GM23338 (cell line): ENCODE measurements around the gene MEAK7. TPM values are rescaled to one million over a fixed set of nuclear protein-coding genes. Genes with fewer than 3 reads are reported as not detected.

Experiments
- ATAC-seq: fragments of 200-7000 bp; cut with Tn5 transposase; 3 replicates; pipeline ENCODE4 v1.9.1; 2020
- DNase-seq: peaks from one replicate; pipeline ENCODE4 v3.0.0-alpha.2; 2015; ENCODE audit warnings: low spot score
- H2AFZ ChIP-seq: fragments of 200-600 bp; sonication (generic); 2 replicates; pipeline ENCODE4 v1.8.0; 2016; ENCODE audit warnings: antibody characterized with exemption, mild to moderate bottlenecking, moderate library complexity
- H3F3A ChIP-seq: fragments of 200-600 bp; sonication (generic); replicated peaks from 2 replicates; pipeline ENCODE4 v1.8.0; 2017; ENCODE audit warnings: antibody characterized with exemption, mixed run types, low read depth
- H3K27ac ChIP-seq: fragments of 200-600 bp; sonication (generic); 2 replicates; pipeline ENCODE4 v1.6.1; 2016; ENCODE audit warnings: low read depth
- H3K27me3 ChIP-seq: fragments of 200-600 bp; sonication (generic); 2 replicates; pipeline ENCODE4 v1.8.0; 2016; ENCODE audit warnings: mild to moderate bottlenecking, mixed run types, moderate library complexity; ENCODE audit not compliant: insufficient read depth
- H3K36me3 ChIP-seq: fragments of 200-600 bp; sonication (generic); 2 replicates; pipeline ENCODE4 v1.8.0; 2016; ENCODE audit warnings: mild to moderate bottlenecking; ENCODE audit not compliant: insufficient read depth
- H3K4me1 ChIP-seq: fragments of 200-600 bp; sonication (generic); 2 replicates; pipeline ENCODE4 v1.8.0; 2016; ENCODE audit warnings: mild to moderate bottlenecking, moderate library complexity; ENCODE audit not compliant: insufficient read depth
- H3K4me2 ChIP-seq: fragments of 200-600 bp; sonication (generic); 2 replicates; pipeline ENCODE4 v1.7.1; 2017; ENCODE audit warnings: mixed run types
- H3K4me3 ChIP-seq: fragments of 200-600 bp; sonication (generic); 2 replicates; pipeline ENCODE4 v1.6.1; 2016; ENCODE audit warnings: mixed run types
- H3K79me2 ChIP-seq: fragments of 200-600 bp; sonication (generic); replicated peaks from 2 replicates; pipeline ENCODE4 v1.8.0; 2017; ENCODE audit warnings: mild to moderate bottlenecking; ENCODE audit not compliant: insufficient read depth
- H3K9me2 ChIP-seq: fragments of 200-600 bp; sonication (generic); 2 replicates; pipeline ENCODE4 v1.8.0; 2017; ENCODE audit not compliant: insufficient read depth
- H4K20me1 ChIP-seq: fragments of 200-600 bp; sonication (generic); replicated peaks from 2 replicates; pipeline ENCODE4 v1.8.0; 2017; ENCODE audit warnings: mild to moderate bottlenecking; ENCODE audit not compliant: insufficient read depth
- H3K27ac Mint-ChIP-seq: 2 replicates; pipeline ENCODE4 v1.8.0; 2020; ENCODE audit warnings: inconsistent platforms, mild to moderate bottlenecking, moderate library complexity, mixed read lengths
- H3K27me3 Mint-ChIP-seq: 3 replicates; pipeline ENCODE4 v1.8.0; 2022; ENCODE audit warnings: low read depth, mild to moderate bottlenecking, moderate library complexity, mixed read lengths, inconsistent platforms; ENCODE audit not compliant: insufficient read depth, poor library complexity
- H3K36me3 Mint-ChIP-seq: 3 replicates; pipeline ENCODE4 v1.8.0; 2021; ENCODE audit warnings: low read depth, mild to moderate bottlenecking, inconsistent platforms, moderate library complexity, mixed read lengths
- H3K4me1 Mint-ChIP-seq: 3 replicates; pipeline ENCODE4 v1.8.0; 2020; ENCODE audit warnings: mild to moderate bottlenecking, inconsistent platforms, mixed read lengths
- H3K4me3 Mint-ChIP-seq: 3 replicates; pipeline ENCODE4 v1.8.0; 2021; ENCODE audit warnings: moderate library complexity, mild to moderate bottlenecking, inconsistent platforms, mixed read lengths
- H3K9me3 Mint-ChIP-seq: 3 replicates; pipeline ENCODE4 v1.8.0; 2020; ENCODE audit warnings: moderate library complexity, mild to moderate bottlenecking, inconsistent platforms, mixed read lengths
- CREB1 ChIP-seq: fragments of 250-450 bp; sonication (Bioruptor Pico); IDR thresholded peaks from 2 replicates; pipeline ENCODE4 v1.5.0; 2020; ENCODE audit warnings: low read depth, mild to moderate bottlenecking, moderate library complexity
- JUNB ChIP-seq: IDR thresholded peaks from one replicate; pipeline ENCODE4 v1.6.1; 2016; ENCODE audit warnings: antibody characterized with exemption; ENCODE audit not compliant: unreplicated experiment
- REST ChIP-seq: IDR thresholded peaks from one replicate; pipeline ENCODE4 v1.6.1; 2018; ENCODE audit warnings: antibody characterized with exemption; ENCODE audit not compliant: unreplicated experiment
- ZNF331 ChIP-seq: fragments of 250-450 bp; sonication (Bioruptor Pico); IDR thresholded peaks from 2 replicates; pipeline ENCODE4 v1.5.0; 2020; ENCODE audit warnings: low read depth, mild to moderate bottlenecking, moderate library complexity
- polyA plus RNA-seq: library from polyadenylated mRNA; unstranded; fragments of >200 nt; fragmentation: Nextera tagmentation; extraction: Ambion mirVana; gene quantifications from 2 replicates; pipeline ENCODE4 v1.2.1, GENCODE V29; 2016
- total RNA-seq: library from RNA; depleted of rRNA; stranded (reverse); fragments of >200 nt; shearing (Covaris generic); gene quantifications from 2 replicates; pipeline ENCODE4 v1.2.3, GENCODE V29; 2014
- TF ChIP-seq, protein P1 (sequence below), 2 experiments: fragments of 200-600 bp in 1 of 2; sonication (generic) in 1 of 2; conservative IDR thresholded peaks; 2 replicates each; pipeline versions ENCODE4 v1.5.1 to v1.6.1; 2016 to 2017; ENCODE audit warnings: antibody characterized with exemption in 2 of 2, low read depth in 2 of 2, mild to moderate bottlenecking in 2 of 2, moderate library complexity in 1 of 2
- TF ChIP-seq, protein P2 (sequence below): IDR thresholded peaks from 2 replicates; pipeline ENCODE4 v1.6.1; 2016; ENCODE audit warnings: antibody characterized with exemption

Gene MEAK7
- total and polyA plus RNA-seq, 2 experiments from 2014 or later = 7.5 to 17.2 TPM

DNA sequence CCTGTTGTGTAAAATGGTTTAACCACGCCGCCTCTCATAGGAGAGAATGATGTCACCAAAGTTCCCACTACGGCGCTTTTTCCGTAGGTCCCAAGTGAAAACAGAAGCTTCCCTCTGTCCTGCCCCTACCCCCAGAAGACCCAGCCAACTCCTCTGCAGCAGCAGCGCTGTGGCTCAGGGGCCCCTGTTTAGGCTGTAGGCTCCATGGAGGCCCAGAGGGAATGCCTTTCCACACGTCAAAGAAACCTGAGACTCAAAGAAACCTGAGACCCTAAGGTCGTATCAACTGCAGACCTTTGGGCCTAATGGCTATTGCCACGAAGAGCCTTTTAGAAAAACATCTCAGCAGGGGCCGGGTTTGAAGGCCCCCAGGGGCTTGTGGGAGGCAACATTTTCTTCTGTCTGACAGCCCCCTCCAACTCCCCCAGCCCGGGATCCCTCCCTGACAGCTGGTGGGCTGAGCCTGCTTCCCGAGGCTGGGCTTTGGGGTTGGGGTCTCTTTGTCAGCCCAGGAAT, 43.1 kb upstream of the MEAK7 start:
- ATAC-seq (peak; percentile 50), DNase-seq (no peak)
- Histone ChIP-seq H3K79me2 (no peaks in the 10 kb centered on the region), H3K27ac (no peak overlapping the region), H3K4me1 (peaks cover 9% of the 10 kb centered on the region; the same call in 1 of the 2 replicates), H2AFZ (peak overlapping the region; percentile 90), H3K27me3 (no peaks in the 10 kb centered on the region), H3K9me2 (no peaks in the 10 kb centered on the region), H3K4me2 (peak overlapping the region; percentile 58; the same call in 1 of the 2 replicates), H3K36me3 (no peaks in the 10 kb centered on the region), H4K20me1 (no peaks in the 10 kb centered on the region; the same call in 1 of the 2 replicates), H3K4me3 (no peak overlapping the region), H3F3A (0 out of 2 replicates have a peak, but pooled peaks cover 2% of the 10 kb centered on the region)
- TF ChIP-seq ZNF331 (CRISPR knock-in tag) = no peak
- TF ChIP-seq, protein P1, sequence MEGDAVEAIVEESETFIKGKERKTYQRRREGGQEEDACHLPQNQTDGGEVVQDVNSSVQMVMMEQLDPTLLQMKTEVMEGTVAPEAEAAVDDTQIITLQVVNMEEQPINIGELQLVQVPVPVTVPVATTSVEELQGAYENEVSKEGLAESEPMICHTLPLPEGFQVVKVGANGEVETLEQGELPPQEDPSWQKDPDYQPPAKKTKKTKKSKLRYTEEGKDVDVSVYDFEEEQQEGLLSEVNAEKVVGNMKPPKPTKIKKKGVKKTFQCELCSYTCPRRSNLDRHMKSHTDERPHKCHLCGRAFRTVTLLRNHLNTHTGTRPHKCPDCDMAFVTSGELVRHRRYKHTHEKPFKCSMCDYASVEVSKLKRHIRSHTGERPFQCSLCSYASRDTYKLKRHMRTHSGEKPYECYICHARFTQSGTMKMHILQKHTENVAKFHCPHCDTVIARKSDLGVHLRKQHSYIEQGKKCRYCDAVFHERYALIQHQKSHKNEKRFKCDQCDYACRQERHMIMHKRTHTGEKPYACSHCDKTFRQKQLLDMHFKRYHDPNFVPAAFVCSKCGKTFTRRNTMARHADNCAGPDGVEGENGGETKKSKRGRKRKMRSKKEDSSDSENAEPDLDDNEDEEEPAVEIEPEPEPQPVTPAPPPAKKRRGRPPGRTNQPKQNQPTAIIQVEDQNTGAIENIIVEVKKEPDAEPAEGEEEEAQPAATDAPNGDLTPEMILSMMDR (conservative IDR thresholded peaks at IDR 0.05; ENCODE audit: low read depth in 2 of 2) = no peak
- TF ChIP-seq, protein P2, sequence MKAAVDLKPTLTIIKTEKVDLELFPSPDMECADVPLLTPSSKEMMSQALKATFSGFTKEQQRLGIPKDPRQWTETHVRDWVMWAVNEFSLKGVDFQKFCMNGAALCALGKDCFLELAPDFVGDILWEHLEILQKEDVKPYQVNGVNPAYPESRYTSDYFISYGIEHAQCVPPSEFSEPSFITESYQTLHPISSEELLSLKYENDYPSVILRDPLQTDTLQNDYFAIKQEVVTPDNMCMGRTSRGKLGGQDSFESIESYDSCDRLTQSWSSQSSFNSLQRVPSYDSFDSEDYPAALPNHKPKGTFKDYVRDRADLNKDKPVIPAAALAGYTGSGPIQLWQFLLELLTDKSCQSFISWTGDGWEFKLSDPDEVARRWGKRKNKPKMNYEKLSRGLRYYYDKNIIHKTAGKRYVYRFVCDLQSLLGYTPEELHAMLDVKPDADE = no peak
- TF ChIP-seq REST = no peak
- no peak for TF ChIP-seq JUNB
- no peak for TF ChIP-seq CREB1 (CRISPR knock-in tag)
- Mint-ChIP-seq H3K27me3 (peaks cover 19% of the 10 kb centered on the region), H3K4me3 (no peak overlapping the region), H3K4me1 (peaks cover 30% of the 10 kb centered on the region), H3K36me3 (no peaks in the 10 kb centered on the region), H3K9me3 (no peaks in the 10 kb centered on the region), H3K27ac (no peak overlapping the region)
